ENCODE measurements around the gene SLAMF9.

SLAMF9 gene

GRCh38 chr1:159970932-159971342 is 16.9 kb upstream of the SLAMF9 start:
- TF ChIP-seq PATZ1 (CRISPR knock-in tag; IDR thresholded peaks at IDR 0.05; ENCODE audit: borderline replicate concordance) (no peak), ARNTL (CRISPR knock-in tag; IDR thresholded peaks at IDR 0.05; ENCODE audit: borderline replicate concordance, low read depth) (no peak), ZC3H10 (CRISPR knock-in tag; IDR thresholded peaks at IDR 0.05) (no peak), SNAI2 (CRISPR knock-in tag; IDR thresholded peaks at IDR 0.05) (no peak), ISL1 (CRISPR knock-in tag; IDR thresholded peaks at IDR 0.05) (no peak), POU6F1 (CRISPR knock-in tag; IDR thresholded peaks at IDR 0.05; ENCODE audit: borderline replicate concordance, low read depth) (no peak), GLIS3 (CRISPR knock-in tag; IDR thresholded peaks at IDR 0.05) (no peak), OSR1 (CRISPR knock-in tag; IDR thresholded peaks at IDR 0.05) (no peak), BACH2 (CRISPR knock-in tag; IDR thresholded peaks at IDR 0.05; ENCODE audit: borderline replicate concordance) (no peak), CSRNP3 (CRISPR knock-in tag; IDR thresholded peaks at IDR 0.05) (no peak), ZNF70 (CRISPR knock-in tag; IDR thresholded peaks at IDR 0.05) (no peak), ZFP3 (CRISPR knock-in tag; IDR thresholded peaks at IDR 0.05) (no peak), ZNF8 (CRISPR knock-in tag; IDR thresholded peaks at IDR 0.05) (no peak), CREB5 (CRISPR knock-in tag; IDR thresholded peaks at IDR 0.05; ENCODE audit: low read depth) (no peak), TOX (CRISPR knock-in tag; IDR thresholded peaks at IDR 0.05; ENCODE audit: borderline replicate concordance) (no peak), CSDC2 (CRISPR knock-in tag; IDR thresholded peaks at IDR 0.05) (no peak), ZNF565 (CRISPR knock-in tag; conservative IDR thresholded peaks at IDR 0.05; ENCODE audit: low read depth) (no peak), ZFP30 (CRISPR knock-in tag; IDR thresholded peaks at IDR 0.05) (no peak)

GRCh38 chr1:159968901-159969300 is 14.9 kb upstream of the SLAMF9 start:
- ATAC-seq, result no peak
- no peak for TF ChIP-seq ZC3H10 (CRISPR knock-in tag; IDR thresholded peaks at IDR 0.05)
- no peak for TF ChIP-seq PPARA (CRISPR knock-in tag; IDR thresholded peaks at IDR 0.05; ENCODE audit: borderline replicate concordance)
- no peak for TF ChIP-seq ZNF8 (CRISPR knock-in tag; IDR thresholded peaks at IDR 0.05)
- no peak for TF ChIP-seq RARB (CRISPR knock-in tag; IDR thresholded peaks at IDR 0.05)
- no peak for TF ChIP-seq TSHZ2 (CRISPR knock-in tag; IDR thresholded peaks at IDR 0.05)
- no peak for TF ChIP-seq TOX (CRISPR knock-in tag; IDR thresholded peaks at IDR 0.05; ENCODE audit: borderline replicate concordance)
- no peak for TF ChIP-seq TCF4 (CRISPR knock-in tag; IDR thresholded peaks at IDR 0.05; ENCODE audit: borderline replicate concordance)
- no peak for TF ChIP-seq CREB5 (CRISPR knock-in tag; IDR thresholded peaks at IDR 0.05; ENCODE audit: low read depth)
- TF ChIP-seq ZFP3 (CRISPR knock-in tag; IDR thresholded peaks at IDR 0.05), result no peak
- TF ChIP-seq BACH2 (CRISPR knock-in tag; IDR thresholded peaks at IDR 0.05; ENCODE audit: borderline replicate concordance), result no peak
- no peak for TF ChIP-seq ZFP30 (CRISPR knock-in tag; IDR thresholded peaks at IDR 0.05)
- no peak for TF ChIP-seq ARNTL (CRISPR knock-in tag; IDR thresholded peaks at IDR 0.05; ENCODE audit: borderline replicate concordance, low read depth)
- TF ChIP-seq GLIS3 (CRISPR knock-in tag; IDR thresholded peaks at IDR 0.05), result no peak
- TF ChIP-seq ISL1 (CRISPR knock-in tag; IDR thresholded peaks at IDR 0.05), result no peak
- no peak for TF ChIP-seq SNAI2 (CRISPR knock-in tag; IDR thresholded peaks at IDR 0.05)
- no peak for TF ChIP-seq POU6F1 (CRISPR knock-in tag; IDR thresholded peaks at IDR 0.05; ENCODE audit: borderline replicate concordance, low read depth)

More at GRCh38 chr1:159970932-159971342, 16.9 kb upstream of the SLAMF9 start:
- no peak for ATAC-seq
